Astrocyte of the spinal cord (primary cell): ENCODE data around the gene PRR27.
A peak's percentile ranks its signal among the peaks of the same experiment; 100 is the strongest.

Experiments used
- DNase-seq: peaks from one replicate; pipeline ENCODE4 v3.0.0; 2011; ENCODE audit warnings: low read depth, low spot score
- H3K4me3 ChIP-seq: 2 replicates; pipeline ENCODE4 v1.5.1; 2011; ENCODE audit warnings: low read depth, mild to moderate bottlenecking, low read length, moderate library complexity
- CTCF ChIP-seq: IDR thresholded peaks from 2 replicates; pipeline ENCODE4 v1.5.1; 2012; ENCODE audit warnings: low read depth, mild to moderate bottlenecking, low read length, inconsistent platforms
- in situ Hi-C: cut with HindIII; loops from 2 replicates; pipeline ENCODE4 v1.10.0; 2017; ENCODE audit warnings: low sequenced_read_pairs

PRR27 gene

GRCh38 chr4:70182517-70183167, 28.6 kb downstream of the PRR27 start:
- in situ Hi-C loops, result no loop called here
- DNase-seq, result no peak
- no peak overlapping the region for H3K4me3 ChIP-seq
- no peak for TF ChIP-seq CTCF

GRCh38 chr4:70183168-70183939, 29.3 kb downstream of the PRR27 start:
- peak; percentile 32 for DNase-seq
- no peak overlapping the region for H3K4me3 ChIP-seq
- in situ Hi-C loops, result no loop called here
- TF ChIP-seq CTCF, result peak; percentile 71

GRCh38 chr4:70183940-70184246, 29.9 kb downstream of the PRR27 start:
- no peak for TF ChIP-seq CTCF
- in situ Hi-C loops, result no loop called here
- DNase-seq, result no peak

GRCh38 chr4:70187216-70187615, 33.2 kb downstream of the PRR27 start:
- no peak for DNase-seq
- no peak for TF ChIP-seq CTCF
- in situ Hi-C loops, result no loop called here
- no peak overlapping the region for H3K4me3 ChIP-seq

More at GRCh38 chr4:70183940-70184246, 29.9 kb downstream of the PRR27 start:
- H3K4me3 ChIP-seq, result no peak overlapping the region

- no peak for DNase-seq
- H3K4me3 ChIP-seq, result no peak overlapping the region
- TF ChIP-seq CTCF, result no peak
- in situ Hi-C loops, result no loop called here
Measured at GRCh38 chr4:70190579-70190978, 36.5 kb downstream of the PRR27 start.

- in situ Hi-C loops, result no loop called here
- H3K4me3 ChIP-seq, result no peak overlapping the region
- no peak for TF ChIP-seq CTCF
- DNase-seq, result no peak
Measured at GRCh38 chr4:70191647-70192046, 37.6 kb downstream of the PRR27 start.
